HFFc6 (cell line): Measurements from ENCODE around the gene MYO7A. TPM values are rescaled to one million over a fixed set of nuclear protein-coding genes. Genes with fewer than 3 reads are reported as not detected.

Experiments used
- DNase-seq: peaks from one replicate; pipeline ENCODE4 v3.0.0-alpha.2; 2018
- H3K27ac Mint-ChIP-seq: 2 replicates; pipeline ENCODE4 v1.8.0; 2020; ENCODE audit warnings: mild to moderate bottlenecking, mixed read lengths
- H3K27me3 Mint-ChIP-seq: 2 replicates; pipeline ENCODE4 v1.8.0; 2021; ENCODE audit warnings: mild to moderate bottlenecking, moderate library complexity, mixed read lengths; ENCODE audit not compliant: insufficient read depth
- H3K36me3 Mint-ChIP-seq: 2 replicates; pipeline ENCODE4 v1.8.0; 2021; ENCODE audit warnings: low read depth, mixed read lengths
- H3K4me1 Mint-ChIP-seq: 2 replicates; pipeline ENCODE4 v1.8.0; 2020; ENCODE audit warnings: low read depth, mixed read lengths
- H3K4me3 Mint-ChIP-seq: 2 replicates; pipeline ENCODE4 v1.8.0; 2020; ENCODE audit warnings: mild to moderate bottlenecking, moderate library complexity, mixed read lengths
- H3K9me3 Mint-ChIP-seq: 2 replicates; pipeline ENCODE4 v1.8.0; 2020; ENCODE audit warnings: mild to moderate bottlenecking, mixed read lengths
- long read RNA-seq: library from polyadenylated mRNA; unstranded; transcript quantifications from one replicate; pipeline ENCODE4 v2.0.0, GENCODE V29; 2019
- total RNA-seq, 6 experiments: library from RNA; stranded (reverse); fragmentation: NEBNext Ultra II Directional; extraction: Animal tissue kit (Norgen Biotek cat#: 25700); gene quantifications; 2 replicates in 1 of 6; 3 replicates in 5 of 6; pipeline ENCODE4 v1.2.3, GENCODE V29; 2021
- TF ChIP-seq, protein P1 (sequence below): fragments of 200-600 bp; sonication (generic); IDR thresholded peaks from 2 replicates; pipeline ENCODE4 v1.5.0; 2021; ENCODE audit warnings: antibody characterized with exemption, mild to moderate bottlenecking

The MYO7A gene
- total RNA-seq: under 1 TPM in 2 of 6 experiments, not detected in 4; 0.05 to 0.09 TPM
- long read RNA-seq: 0 reads

DNA sequence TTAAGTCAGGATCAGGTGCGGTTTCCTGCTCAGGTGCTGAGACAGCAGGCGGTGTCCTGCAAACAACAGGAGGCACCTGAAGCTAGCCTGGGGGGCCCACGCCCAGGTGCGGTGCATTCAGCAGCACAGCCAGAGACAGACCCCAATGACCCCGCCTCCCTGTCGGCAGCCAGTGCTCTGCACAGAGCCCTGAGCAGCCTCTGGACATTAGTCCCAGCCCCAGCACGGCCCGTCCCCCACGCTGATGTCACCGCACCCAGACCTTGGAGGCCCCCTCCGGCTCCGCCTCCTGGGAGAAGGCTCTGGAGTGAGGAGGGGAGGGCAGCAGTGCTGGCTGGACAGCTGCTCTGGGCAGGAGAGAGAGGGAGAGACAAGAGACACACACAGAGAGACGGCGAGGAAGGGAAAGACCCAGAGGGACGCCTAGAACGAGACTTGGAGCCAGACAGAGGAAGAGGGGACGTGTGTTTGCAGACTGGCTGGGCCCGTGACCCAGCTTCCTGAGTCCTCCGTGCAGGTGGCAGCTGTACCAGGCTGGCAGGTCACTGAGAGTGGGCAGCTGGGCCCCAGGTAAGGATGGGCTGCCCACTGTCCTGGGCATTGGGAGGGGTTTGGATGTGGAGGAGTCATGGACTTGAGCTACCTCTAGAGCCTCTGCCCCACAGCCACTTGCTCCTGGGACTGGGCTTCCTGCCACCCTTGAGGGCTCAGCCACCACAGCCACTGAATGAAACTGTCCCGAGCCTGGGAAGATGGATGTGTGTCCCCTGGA, at the start of gene MYO7A:
TSS of gene MYO7A (plus strand) at position 327 of the 772 bp plus-strand sequence. CDS start 2,389 bp downstream, outside the sequence.
- no peak within 1 kb of the TSS for H3K27ac Mint-ChIP-seq
- DNase-seq: peak; percentile 19
- TF ChIP-seq, protein P1, sequence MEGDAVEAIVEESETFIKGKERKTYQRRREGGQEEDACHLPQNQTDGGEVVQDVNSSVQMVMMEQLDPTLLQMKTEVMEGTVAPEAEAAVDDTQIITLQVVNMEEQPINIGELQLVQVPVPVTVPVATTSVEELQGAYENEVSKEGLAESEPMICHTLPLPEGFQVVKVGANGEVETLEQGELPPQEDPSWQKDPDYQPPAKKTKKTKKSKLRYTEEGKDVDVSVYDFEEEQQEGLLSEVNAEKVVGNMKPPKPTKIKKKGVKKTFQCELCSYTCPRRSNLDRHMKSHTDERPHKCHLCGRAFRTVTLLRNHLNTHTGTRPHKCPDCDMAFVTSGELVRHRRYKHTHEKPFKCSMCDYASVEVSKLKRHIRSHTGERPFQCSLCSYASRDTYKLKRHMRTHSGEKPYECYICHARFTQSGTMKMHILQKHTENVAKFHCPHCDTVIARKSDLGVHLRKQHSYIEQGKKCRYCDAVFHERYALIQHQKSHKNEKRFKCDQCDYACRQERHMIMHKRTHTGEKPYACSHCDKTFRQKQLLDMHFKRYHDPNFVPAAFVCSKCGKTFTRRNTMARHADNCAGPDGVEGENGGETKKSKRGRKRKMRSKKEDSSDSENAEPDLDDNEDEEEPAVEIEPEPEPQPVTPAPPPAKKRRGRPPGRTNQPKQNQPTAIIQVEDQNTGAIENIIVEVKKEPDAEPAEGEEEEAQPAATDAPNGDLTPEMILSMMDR: no peak
- peaks cover 28% of the 10 kb centered on the region for H3K4me1 Mint-ChIP-seq
- H3K36me3 Mint-ChIP-seq: no peaks in the 10 kb centered on the region
- H3K27me3 Mint-ChIP-seq: peaks cover 6% of the 10 kb centered on the region
- H3K9me3 Mint-ChIP-seq: no peaks in the 10 kb centered on the region
- peak within 1 kb of the TSS; percentile 75 for H3K4me3 Mint-ChIP-seq

DNA sequence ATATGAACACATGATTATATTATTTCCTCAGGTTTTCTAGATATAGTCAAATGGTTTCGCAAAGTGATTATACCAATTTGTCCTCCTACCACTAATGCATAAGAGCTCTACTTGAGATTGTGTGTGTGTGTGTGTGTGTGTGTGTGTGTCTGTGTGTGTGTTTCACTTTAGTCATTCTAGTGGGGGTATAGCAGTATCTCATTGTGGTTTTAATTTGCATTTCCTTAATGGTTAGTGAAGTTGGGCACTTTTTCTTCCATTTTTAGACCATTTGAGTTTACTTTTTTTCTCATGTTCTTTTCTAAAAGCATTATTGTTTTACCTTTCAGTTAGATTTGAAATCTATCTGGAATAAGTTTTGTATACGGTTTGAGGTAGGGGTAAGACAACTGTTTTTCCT, 48.4 kb upstream of the MYO7A start:
- Mint-ChIP-seq H3K27me3 (no peaks in the 10 kb centered on the region; the same call in 1 of the 2 replicates), H3K36me3 (peaks cover 13% of the 10 kb centered on the region), H3K4me1 (peaks cover 18% of the 10 kb centered on the region), H3K4me3 (no peak overlapping the region), H3K27ac (no peak overlapping the region), H3K9me3 (no peaks in the 10 kb centered on the region)
- TF ChIP-seq, protein P1: no peak
- DNase-seq: no peak

- no peak overlapping the region for H3K27ac Mint-ChIP-seq
- TF ChIP-seq, protein P1: no peak
- H3K27me3 Mint-ChIP-seq: no peaks in the 10 kb centered on the region; the same call in 1 of the 2 replicates
- DNase-seq: peak; percentile 35
- peaks cover 14% of the 10 kb centered on the region for H3K4me1 Mint-ChIP-seq
- H3K36me3 Mint-ChIP-seq: peaks cover 13% of the 10 kb centered on the region
- H3K9me3 Mint-ChIP-seq: no peaks in the 10 kb centered on the region
- H3K4me3 Mint-ChIP-seq: no peak overlapping the region
Observed at GRCh38 chr11:77080643-77081210, 47.3 kb upstream of the MYO7A start.

DNA sequence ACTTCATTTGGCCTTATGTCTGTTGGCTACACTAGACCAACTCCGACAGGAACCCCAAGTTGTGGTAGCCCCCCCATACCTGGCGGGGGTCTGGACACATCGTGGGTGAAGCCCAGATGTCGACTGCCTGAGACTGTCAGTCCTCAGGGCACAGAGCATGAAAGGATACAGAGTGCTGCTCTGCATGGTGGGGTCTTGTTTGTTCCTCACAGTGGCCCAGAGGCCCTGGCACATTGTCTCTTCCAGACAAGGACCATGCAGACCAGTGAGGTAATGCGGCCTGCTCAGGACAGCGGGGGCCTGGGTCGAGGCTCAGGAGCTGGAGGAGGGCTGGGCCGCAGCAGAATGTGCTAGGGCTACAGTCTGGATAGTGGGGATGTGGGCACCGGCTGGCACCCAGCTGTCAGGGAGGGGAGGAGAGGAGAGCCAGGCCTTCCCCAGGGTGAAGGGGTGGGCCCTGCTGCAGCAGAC, 46.6 kb upstream of the MYO7A start:
- TF ChIP-seq, protein P1: no peak
- DNase-seq: no peak
- peaks cover 14% of the 10 kb centered on the region for H3K4me1 Mint-ChIP-seq
- H3K27ac Mint-ChIP-seq: no peak overlapping the region
- H3K9me3 Mint-ChIP-seq: no peaks in the 10 kb centered on the region
- no peaks in the 10 kb centered on the region; the same call in 1 of the 2 replicates for H3K27me3 Mint-ChIP-seq
- H3K4me3 Mint-ChIP-seq: no peak overlapping the region
- peaks cover 11% of the 10 kb centered on the region for H3K36me3 Mint-ChIP-seq

DNA sequence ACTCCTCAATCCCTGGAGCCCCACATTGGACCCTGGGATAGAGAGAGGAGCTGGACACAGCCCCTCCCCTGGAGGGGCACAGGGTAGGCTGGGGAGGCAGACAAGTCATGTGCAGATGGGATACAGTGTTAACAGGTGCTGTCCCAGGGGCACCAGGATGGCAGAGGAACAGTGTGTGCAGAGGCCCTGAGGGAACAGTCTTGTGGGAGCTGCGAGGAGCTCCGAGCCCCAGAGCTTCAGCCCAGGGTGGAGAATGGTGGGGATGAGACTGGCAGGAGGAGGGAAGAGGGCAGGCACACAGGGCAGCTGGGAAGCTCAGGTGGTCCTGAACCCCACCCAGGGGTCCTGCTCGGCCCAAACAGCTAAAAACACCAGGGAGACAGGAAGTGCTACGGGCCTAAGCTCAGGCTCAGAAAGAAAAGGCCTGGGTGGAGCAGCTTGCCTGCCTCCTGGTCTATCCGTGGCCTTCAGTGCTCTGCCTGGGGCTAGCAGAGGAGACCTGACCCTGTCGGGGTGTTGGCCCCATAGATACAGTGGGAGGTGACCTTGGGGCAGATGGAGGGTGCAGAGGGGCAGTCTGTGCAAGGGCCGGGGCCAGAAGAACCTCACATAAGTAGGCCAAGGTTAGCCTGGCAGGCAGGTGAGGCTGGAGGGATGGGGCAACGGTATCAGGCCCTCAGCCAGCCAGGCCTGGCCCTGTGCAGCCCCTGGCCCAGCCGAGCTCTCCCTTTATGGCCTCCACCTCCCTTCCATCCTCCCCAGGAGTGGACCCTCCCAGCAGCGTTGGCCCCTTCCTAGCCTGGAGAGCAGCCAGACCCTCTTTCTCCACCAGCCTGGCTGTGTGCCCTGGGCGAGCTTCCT, 45.8 kb upstream of the MYO7A start:
- TF ChIP-seq, protein P1: no peak
- Mint-ChIP-seq H3K4me1 (peaks cover 14% of the 10 kb centered on the region), H3K27me3 (no peaks in the 10 kb centered on the region; the same call in 1 of the 2 replicates), H3K4me3 (no peak overlapping the region), H3K9me3 (no peaks in the 10 kb centered on the region), H3K36me3 (peaks cover 9% of the 10 kb centered on the region; the same call in 1 of the 2 replicates), H3K27ac (no peak overlapping the region)
- DNase-seq: no peak
